Keratinocyte (primary cell): ENCODE results near the gene WWC2.

Experiments used
- CTCF ChIP-seq, 3 experiments: IDR thresholded peaks in 1 of 3; conservative IDR thresholded peaks in 1 of 3; optimal IDR thresholded peaks in 1 of 3; 2 replicates in 2 of 3; 3 replicates in 1 of 3; pipeline versions ENCODE3 to v1.5.1; 2011; ENCODE audit warnings: low read length in 3 of 3, mild to moderate bottlenecking in 3 of 3, moderate library complexity in 2 of 3, control low read depth in 1 of 3, inconsistent platforms in 1 of 3; ENCODE audit not compliant: insufficient read depth in 2 of 3; ENCODE audit errors: extremely low read depth in 1 of 3
- EZH2 ChIP-seq: IDR thresholded peaks from one replicate; pipeline ENCODE4 v1.6.1; 2012; ENCODE audit warnings: inconsistent platforms, mild to moderate bottlenecking, low read length, moderate library complexity

DNA sequence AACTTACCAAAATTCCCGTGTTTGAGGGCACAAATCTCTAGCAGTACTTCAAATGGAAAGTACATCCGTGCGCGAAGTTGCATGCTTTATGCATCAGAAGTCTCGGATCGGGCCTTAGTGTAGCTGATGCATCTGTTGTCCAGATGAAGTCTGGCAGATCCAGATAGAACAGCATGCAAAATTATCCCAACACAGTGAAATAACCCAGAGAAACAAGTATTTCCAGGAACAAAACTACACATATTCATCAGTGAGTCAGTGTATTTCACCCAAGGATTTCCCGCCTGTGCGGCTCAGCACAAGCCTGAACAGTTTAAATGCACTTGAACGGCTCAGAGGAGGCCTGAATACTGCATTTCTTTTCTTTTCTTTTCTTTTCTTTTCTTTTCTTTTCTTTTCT is 250.6 kb downstream of the WWC2 start:
- no peak for TF ChIP-seq EZH2
- TF ChIP-seq CTCF (optimal IDR thresholded peaks at IDR 0.05 in 1 of 3, IDR thresholded peaks at IDR 0.05 in 1 of 3, conservative IDR thresholded peaks at IDR 0.05 in 1 of 3; ENCODE audit: extremely low read depth in 1 of 3, insufficient read depth in 2 of 3, low read length in 3 of 3) = no peak
